Testis (tissue), 3 donors: ENCODE measurements around the gene KDM5B. TPM values are rescaled to one million over a fixed set of nuclear protein-coding genes. Genes with fewer than 3 reads are reported as not detected.
A peak's percentile ranks its signal among the peaks of the same experiment; 100 is the strongest.

Experiments
- DNase-seq: peaks from one replicate; pipeline ENCODE4 v3.0.0-alpha.2; 2019
- H3K27ac ChIP-seq, 2 donors: fragments of 200-600 bp; sonication (generic); one replicate each; pipeline ENCODE4 v1.5.1; 2019
- H3K27me3 ChIP-seq: fragments of 200-600 bp; sonication (generic); one replicate; pipeline ENCODE4 v1.5.1; 2019
- H3K36me3 ChIP-seq: fragments of 200-600 bp; sonication (generic); one replicate; pipeline ENCODE4 v1.5.1; 2017; ENCODE audit warnings: low read depth; ENCODE audit errors: missing control alignments
- H3K4me1 ChIP-seq: fragments of 200-600 bp; sonication (generic); one replicate; pipeline ENCODE4 v1.5.1; 2019
- H3K4me3 ChIP-seq, 2 donors: fragments of 200-600 bp; sonication (generic); one replicate each; pipeline ENCODE4 v1.5.1; 2017 to 2019
- H3K9me3 ChIP-seq: fragments of 200-600 bp; sonication (generic); one replicate; pipeline ENCODE4 v1.5.1; 2017
- CTCF ChIP-seq, 3 experiments: fragments of 450-650 bp in 2 of 3; fragments of 200-600 bp in 1 of 3; sonication (generic) in 1 of 3; IDR thresholded peaks; one replicate each; pipeline ENCODE4 v1.5.1; 2016 to 2019; ENCODE audit warnings: antibody characterized with exemption in 3 of 3, mild to moderate bottlenecking in 2 of 3, moderate library complexity in 1 of 3
- POLR2A ChIP-seq: fragments of 450-650 bp; IDR thresholded peaks from one replicate; pipeline ENCODE4 v1.6.1; 2017; ENCODE audit warnings: antibody characterized with exemption, mild to moderate bottlenecking, moderate library complexity
- WGBS, 2 donors: methylation state at CpG; one replicate each; pipeline ENCODE4 v1.1.5; 2018; 5-methylcytosine and 5-hydroxymethylcytosine counted together
- intact Hi-C: fragments of 100-400 bp; cut with DNase I; formaldehyde crosslinking; loops from one replicate; pipeline ENCODE4 v1.15.1; 2023; ENCODE audit warnings: low total_unique reads
- polyA plus RNA-seq: library from polyadenylated mRNA; stranded (reverse); fragments of 350-450 nt; fragmentation: Illumina TruSeq; extraction: RNeasy Lipid Tissue Mini Kit (QIAGEN cat#74804); gene quantifications from one replicate; pipeline ENCODE4 v1.2.3, GENCODE V29; 2014; ENCODE audit warnings: low read depth, low replicate concordance; ENCODE audit not compliant: insufficient read depth
- total RNA-seq, 2 donors: library from RNA; depleted of rRNA; stranded (reverse); fragments of >200 nt; gene quantifications; one replicate each; pipeline ENCODE4 v1.2.3, GENCODE V29; 2016

KDM5B gene
- total and polyA plus RNA-seq, 3 donors from 2014 or later: 223 to 333 (median 307) TPM

GRCh38 chr1:202821467-202821866, 13.2 kb upstream of the KDM5B start:
- WGBS, 2 donors: 34 to 37% methylated on average over 2 of the region's 2 CpGs
- Histone ChIP-seq H3K27me3 (no peaks in the 10 kb centered on the region), H3K9me3 (no peaks in the 10 kb centered on the region), H3K4me3 (no peak overlapping the region), H3K27ac (peak overlapping the region; percentile 59 to 65), H3K4me1 (peaks cover 12% of the 10 kb centered on the region), H3K36me3 (no peaks in the 10 kb centered on the region)
- TF ChIP-seq CTCF (IDR thresholded peaks at IDR 0.05) (no peak), POLR2A (no peak)
- no peak for DNase-seq
- intact Hi-C loops: no loop called here

GRCh38 chr1:202818819-202819218, 10.6 kb upstream of the KDM5B start:
- peaks cover 12% of the 10 kb centered on the region for H3K4me1 ChIP-seq
- 76 to 89% methylated on average over 1 of the region's 1 CpG for WGBS, 2 donors
- H3K27me3 ChIP-seq: no peaks in the 10 kb centered on the region
- no peaks in the 10 kb centered on the region for H3K9me3 ChIP-seq
- TF ChIP-seq POLR2A: no peak
- TF ChIP-seq CTCF (IDR thresholded peaks at IDR 0.05): no peak
- no peaks in the 10 kb centered on the region for H3K36me3 ChIP-seq
- no peak overlapping the region for H3K4me3 ChIP-seq
- intact Hi-C loops: no loop called here
- DNase-seq: no peak
- H3K27ac ChIP-seq: no peak overlapping the region

- no peak overlapping the region for H3K27ac ChIP-seq
- H3K4me1 ChIP-seq: peaks cover 2% of the 10 kb centered on the region
- intact Hi-C loops: no loop called here
- no peak overlapping the region for H3K4me3 ChIP-seq
- no peak for DNase-seq
- no peak for TF ChIP-seq POLR2A
- no peak for TF ChIP-seq CTCF (IDR thresholded peaks at IDR 0.05)
- no peaks in the 10 kb centered on the region for H3K9me3 ChIP-seq
- no peaks in the 10 kb centered on the region for H3K27me3 ChIP-seq
- WGBS, 2 donors: 82 to 85% methylated on average over 10 of the region's 10 CpGs
- no peaks in the 10 kb centered on the region for H3K36me3 ChIP-seq
These were observed 6.9 kb upstream of the KDM5B start for GRCh38 chr1:202815120-202815519.

DNA sequence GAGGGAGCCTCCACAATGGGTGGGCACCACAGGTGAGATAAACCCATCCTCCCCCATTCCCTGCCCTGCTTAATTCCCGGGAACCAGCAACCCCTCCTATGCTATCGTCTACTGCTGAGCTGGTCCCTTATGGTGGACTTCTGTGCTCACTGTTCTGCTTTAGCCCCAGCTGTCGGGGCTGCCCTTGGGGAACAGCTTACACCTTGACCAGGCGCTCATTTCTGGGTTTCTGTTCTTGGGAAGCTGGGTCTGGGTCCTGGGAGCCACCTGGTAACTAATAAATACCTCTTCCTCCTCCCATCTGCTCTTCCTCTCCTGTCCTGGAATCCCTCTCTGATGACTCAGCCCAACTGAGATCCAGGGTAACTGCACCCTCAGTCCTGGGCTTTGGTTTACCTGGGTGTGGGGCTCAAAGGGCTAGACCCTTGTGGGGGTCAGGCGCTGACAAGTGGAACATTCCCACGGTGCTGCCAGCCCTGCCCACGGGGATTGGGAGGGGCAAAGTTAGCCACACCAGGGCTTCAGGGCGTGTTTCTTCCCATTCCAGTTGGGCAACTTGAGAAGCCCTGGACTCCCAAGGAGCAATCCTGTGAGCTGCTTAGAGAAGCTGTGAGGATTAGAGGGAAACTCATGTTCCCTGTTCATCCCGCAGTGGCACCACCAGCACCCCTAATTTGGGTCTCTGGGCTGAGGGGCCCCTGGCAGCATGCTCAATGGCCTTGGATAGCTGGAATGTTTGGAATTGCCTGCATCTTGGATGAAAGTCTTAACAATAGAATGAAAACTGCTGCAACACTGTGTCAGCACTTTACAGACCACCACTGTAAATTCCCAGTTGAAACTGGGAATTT, 4.2 kb upstream of the KDM5B start:
- no peaks in the 10 kb centered on the region for H3K27me3 ChIP-seq
- H3K9me3 ChIP-seq: no peaks in the 10 kb centered on the region
- no peak overlapping the region for H3K27ac ChIP-seq
- no peak for DNase-seq
- TF ChIP-seq POLR2A: no peak
- no peak for TF ChIP-seq CTCF (IDR thresholded peaks at IDR 0.05)
- 62 to 79% methylated on average over 4 to 9 of the region's 9 CpGs for WGBS, 2 donors
- H3K4me1 ChIP-seq: peaks cover 11% of the 10 kb centered on the region
- no peaks in the 10 kb centered on the region for H3K36me3 ChIP-seq
- intact Hi-C loops: no loop called here
- no peak overlapping the region for H3K4me3 ChIP-seq
